ENCODE data around the gene C10orf143. TPM values are rescaled to one million over a fixed set of nuclear protein-coding genes. Genes with fewer than 3 reads are reported as not detected.

C10orf143 gene
- total and polyA plus RNA-seq, 2 of the 4 experiments (the other 2 are of a cell fraction): 0.36 to 0.60 TPM

DNA sequence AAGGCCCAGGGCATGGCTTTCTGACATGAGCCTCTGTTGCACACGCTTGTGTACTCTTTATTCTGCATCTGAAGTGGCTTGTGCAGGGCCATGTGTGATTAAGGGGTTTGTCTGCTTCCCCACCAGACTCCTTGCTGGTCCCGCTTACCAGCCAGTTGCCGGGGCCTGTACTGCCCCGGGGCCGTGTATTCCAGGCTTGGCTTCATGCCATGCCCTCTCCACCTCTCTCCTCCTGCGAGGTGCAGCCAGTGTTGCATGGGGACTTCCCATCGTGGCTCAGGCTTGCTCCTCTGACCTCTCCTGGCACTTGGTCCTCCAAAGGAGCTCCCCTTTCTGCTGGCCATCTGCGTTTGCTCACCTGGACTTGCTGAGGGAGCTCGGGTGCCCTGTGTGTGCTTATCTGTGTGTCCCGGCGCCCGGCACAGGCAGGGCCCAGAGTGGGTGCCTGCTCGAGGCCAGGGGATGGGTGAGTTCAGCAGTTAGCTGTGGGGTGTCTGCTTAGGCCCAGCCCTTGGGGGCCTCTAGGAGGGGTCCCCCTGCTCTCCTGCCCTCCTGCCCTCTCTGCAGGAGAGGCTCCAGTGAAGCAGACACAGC, 11.0 kb upstream of the C10orf143 start:
- H2BK120ac ChIP-seq (ENCODE audit: low read depth, low read length): no peak overlapping the region
- intact Hi-C loops (cut with micrococcal nuclease) (no loop called here), dilution Hi-C loops (cut with HindIII; ENCODE audit: low sequenced_read_pairs, unreplicated experiment) (no loop called here), in situ Hi-C loops (cut with MboI; ENCODE audit: low sequenced_read_pairs) (no loop called here)
- H3K4me1 ChIP-seq (ENCODE audit: control insufficient read depth, insufficient read depth, low read length): no peaks in the 10 kb centered on the region
- H3K27ac ChIP-seq (ENCODE audit: insufficient read depth, low read length): no peak overlapping the region
- H3K9ac ChIP-seq (ENCODE audit: low read depth, low read length): no peak overlapping the region
- no peak overlapping the region for H3K23ac ChIP-seq (ENCODE audit: low read depth, low read length)
- no peaks in the 10 kb centered on the region for H3K36me3 ChIP-seq (ENCODE audit: control insufficient read depth, insufficient read depth, low read length)
- no CpG with 5 or more reads among the region's 13 CpGs for WGBS, 2 experiments (ENCODE audit: extremely low coverage in 2 of 2, insufficient read length in 1 of 2)
- H2AK5ac ChIP-seq (ENCODE audit: low read depth, low read length): no peak overlapping the region
- no peak overlapping the region for H2BK20ac ChIP-seq (ENCODE audit: low read depth, low read length)
- H4K5ac ChIP-seq (ENCODE audit: low read depth, low read length): no peak overlapping the region
- no peak overlapping the region for H4K8ac ChIP-seq (ENCODE audit: low read depth in 2 of 2, low read length in 2 of 2)
- no peak overlapping the region for H2BK15ac ChIP-seq (ENCODE audit: low read depth, low read length)
- H3K4me2 ChIP-seq (ENCODE audit: low read depth, low read length): no peak overlapping the region
- H2BK5ac ChIP-seq (ENCODE audit: low read depth, low read length, poor library complexity, severe bottlenecking): no peak overlapping the region
- H3K18ac ChIP-seq (ENCODE audit: low read depth, low read length): no peak overlapping the region
- ChIA-PET POLR2A (ENCODE audit: unreplicated experiment) (no interaction called here), CTCF (no interaction called here)
- ATAC-seq (ENCODE audit: low read depth) (no peak), DNase-seq (no peak)
- no peaks in the 10 kb centered on the region for H3K9me1 ChIP-seq (ENCODE audit: insufficient read depth, low read length)
- no peak overlapping the region for H3K4ac ChIP-seq (ENCODE audit: low read depth, low read length)
- H3K9me3 ChIP-seq (ENCODE audit: control insufficient read depth, insufficient read depth, low read length): no peaks in the 10 kb centered on the region
- no peaks in the 10 kb centered on the region for H4K20me1 ChIP-seq (ENCODE audit: insufficient read depth, low read length)
- H2AFZ ChIP-seq (replicated peaks; ENCODE audit: low read length, poor library complexity): peak overlapping the region; percentile 41
- no peaks in the 10 kb centered on the region for H3K27me3 ChIP-seq (ENCODE audit: control insufficient read depth, insufficient read depth, low read length)
- no peak overlapping the region for H3K56ac ChIP-seq (ENCODE audit: extremely low read depth, insufficient read depth, low read length)
- no peak overlapping the region for H3K4me3 ChIP-seq (ENCODE audit: insufficient read depth, low read depth, low read length)
- no peak overlapping the region for H2AK9ac ChIP-seq (replicated peaks; ENCODE audit: low read depth, low read length, poor library complexity)
- BruUV-seq (replicated peaks): no TSS peak
- no peaks in the 10 kb centered on the region for H3K79me1 ChIP-seq (ENCODE audit: low read depth in 1 of 2, low read length in 2 of 2)
- no peak for TF ChIP-seq MAFK (IDR thresholded peaks at IDR 0.05; ENCODE audit: low read depth, low read length)
- TF ChIP-seq RFX5 (IDR thresholded peaks at IDR 0.05; ENCODE audit: low read depth, low read length): no peak
- no peak for TF ChIP-seq MXI1 (IDR thresholded peaks at IDR 0.05; ENCODE audit: borderline replicate concordance, low read depth, low read length)
- no peak for TF ChIP-seq MAZ (IDR thresholded peaks at IDR 0.05; ENCODE audit: borderline replicate concordance, low read depth, low read length)
- no peak for TF ChIP-seq RAD21 (IDR thresholded peaks at IDR 0.05; ENCODE audit: low read length)
- no peak for TF ChIP-seq FOS (IDR thresholded peaks at IDR 0.05; ENCODE audit: low read depth, low read length)
- no peak for TF ChIP-seq NFE2L2 (IDR thresholded peaks at IDR 0.05; ENCODE audit: low read depth, low read length)
- no peak for TF ChIP-seq CHD1 (IDR thresholded peaks at IDR 0.05; ENCODE audit: low read depth, low read length)
- TF ChIP-seq, protein P1, sequence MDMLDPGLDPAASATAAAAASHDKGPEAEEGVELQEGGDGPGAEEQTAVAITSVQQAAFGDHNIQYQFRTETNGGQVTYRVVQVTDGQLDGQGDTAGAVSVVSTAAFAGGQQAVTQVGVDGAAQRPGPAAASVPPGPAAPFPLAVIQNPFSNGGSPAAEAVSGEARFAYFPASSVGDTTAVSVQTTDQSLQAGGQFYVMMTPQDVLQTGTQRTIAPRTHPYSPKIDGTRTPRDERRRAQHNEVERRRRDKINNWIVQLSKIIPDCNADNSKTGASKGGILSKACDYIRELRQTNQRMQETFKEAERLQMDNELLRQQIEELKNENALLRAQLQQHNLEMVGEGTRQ (IDR thresholded peaks at IDR 0.05; ENCODE audit: low read depth, low read length): no peak
- TF ChIP-seq BHLHE40 (IDR thresholded peaks at IDR 0.05; ENCODE audit: low read depth, low read length): no peak
- TF ChIP-seq, protein P2, sequence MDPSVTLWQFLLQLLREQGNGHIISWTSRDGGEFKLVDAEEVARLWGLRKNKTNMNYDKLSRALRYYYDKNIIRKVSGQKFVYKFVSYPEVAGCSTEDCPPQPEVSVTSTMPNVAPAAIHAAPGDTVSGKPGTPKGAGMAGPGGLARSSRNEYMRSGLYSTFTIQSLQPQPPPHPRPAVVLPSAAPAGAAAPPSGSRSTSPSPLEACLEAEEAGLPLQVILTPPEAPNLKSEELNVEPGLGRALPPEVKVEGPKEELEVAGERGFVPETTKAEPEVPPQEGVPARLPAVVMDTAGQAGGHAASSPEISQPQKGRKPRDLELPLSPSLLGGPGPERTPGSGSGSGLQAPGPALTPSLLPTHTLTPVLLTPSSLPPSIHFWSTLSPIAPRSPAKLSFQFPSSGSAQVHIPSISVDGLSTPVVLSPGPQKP (IDR thresholded peaks at IDR 0.05; ENCODE audit: borderline replicate concordance, low read depth, low read length): no peak
- no peak for TF ChIP-seq RCOR1 (IDR thresholded peaks at IDR 0.05; ENCODE audit: insufficient replicate concordance, low read length)
- H3K14ac ChIP-seq (replicated peaks; ENCODE audit: low read depth, low read length): no peak overlapping the region
- no peak overlapping the region for H4K91ac ChIP-seq (ENCODE audit: insufficient read depth, low read depth, low read length)
